NOMO-1 treated with dmso at 0.1 percent for 144 hours (cell line): ENCODE data around the gene KCND1.

Source experiments
- DNase-seq: peaks from one replicate; lab custom pipeline; 2025; ENCODE audit not compliant: unreplicated experiment; lab: John Stamatoyannopoulos, UW

Gene KCND1

DNA sequence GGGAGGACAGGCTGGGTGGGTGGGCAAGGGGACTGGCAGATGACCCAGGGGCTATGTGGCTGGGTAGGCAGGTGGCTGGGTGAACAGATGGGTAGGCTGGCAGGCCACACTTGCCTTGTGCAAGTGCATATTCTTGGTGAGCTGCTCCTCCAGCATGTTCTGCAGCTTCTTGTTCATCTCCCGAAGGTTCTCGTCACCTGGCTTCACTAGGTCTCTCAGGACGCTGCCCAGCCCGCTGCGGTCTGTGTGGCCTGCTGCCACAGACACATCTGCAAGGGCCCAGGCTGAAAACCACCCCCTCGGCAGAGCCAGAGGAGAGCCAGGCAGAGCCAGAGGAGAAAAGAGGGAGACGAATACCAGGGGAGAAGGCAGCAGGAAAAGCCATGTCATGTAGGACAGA, 3.4 kb upstream of the KCND1 start:
- DNase-seq, result no peak

DNA sequence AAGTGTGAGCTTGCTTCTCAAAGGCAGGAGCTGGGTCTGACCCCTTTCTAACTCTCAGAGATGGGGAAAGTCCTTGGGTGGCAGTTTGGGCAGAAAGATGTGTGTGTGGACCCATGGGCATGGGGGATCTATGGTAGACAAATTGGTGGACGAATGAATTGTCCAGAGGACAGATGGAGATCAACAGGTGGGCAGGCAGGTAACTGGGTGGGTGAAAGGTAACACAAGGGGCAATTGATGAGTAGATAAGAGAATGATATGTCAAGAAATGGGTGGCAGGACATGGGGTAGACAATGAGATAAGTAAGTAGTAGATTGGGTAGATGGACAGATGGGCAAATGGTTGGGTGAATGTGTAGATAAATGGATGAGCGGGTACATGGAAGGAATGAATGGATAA, 2.9 kb upstream of the KCND1 start:
- no peak for DNase-seq

DNA sequence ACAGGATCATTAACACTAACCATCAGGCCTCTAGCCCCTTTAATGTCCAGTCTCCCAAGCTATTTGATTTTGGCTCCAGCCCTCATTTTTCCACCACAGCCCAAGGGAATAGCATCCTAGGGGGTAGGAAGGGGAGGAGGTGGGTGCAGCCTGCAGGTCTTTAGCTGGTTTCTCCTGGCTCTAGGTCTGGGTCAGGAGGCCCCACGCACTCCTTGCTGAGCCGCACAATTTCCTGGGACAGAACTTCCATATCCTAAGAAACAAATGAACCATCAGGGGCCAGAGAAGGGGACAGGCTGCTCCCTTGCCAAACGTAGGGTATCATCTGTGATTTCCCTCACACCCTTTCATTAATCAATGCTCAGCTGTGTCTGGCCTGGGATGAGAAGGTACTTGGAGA, 2.4 kb upstream of the KCND1 start:
- DNase-seq, result no peak

GRCh38 chrX:48972220-48973164, 848 bp upstream of the KCND1 start:
- no peak for DNase-seq

GRCh38 chrX:48969471-48969870, 2.2 kb downstream of the KCND1 start:
- DNase-seq, result no peak

GRCh38 chrX:48968377-48968776, 3.3 kb downstream of the KCND1 start:
- no peak for DNase-seq

GRCh38 chrX:48966796-48967579, 4.7 kb downstream of the KCND1 start:
- no peak for DNase-seq

DNA sequence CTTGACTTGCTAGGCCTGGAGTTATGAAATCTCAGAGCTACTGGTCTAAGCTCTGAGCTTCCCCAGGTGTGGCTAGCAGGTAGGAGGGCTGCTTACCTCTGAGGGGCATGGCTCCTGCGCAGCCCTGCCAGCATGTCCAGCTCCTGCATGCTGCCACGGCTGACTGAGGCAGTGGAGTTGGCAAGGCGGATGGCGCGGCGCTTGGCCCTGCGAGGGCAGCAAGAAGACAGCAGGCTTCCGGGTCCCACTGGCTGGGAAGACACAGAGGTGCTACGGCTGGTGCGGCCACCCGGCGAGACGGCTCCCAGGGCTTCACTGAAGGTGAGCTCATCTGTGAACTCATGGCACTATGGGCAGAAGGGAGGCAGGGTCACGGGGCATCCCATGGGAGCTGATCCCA, 5.7 kb downstream of the KCND1 start:
- DNase-seq, result no peak

DNA sequence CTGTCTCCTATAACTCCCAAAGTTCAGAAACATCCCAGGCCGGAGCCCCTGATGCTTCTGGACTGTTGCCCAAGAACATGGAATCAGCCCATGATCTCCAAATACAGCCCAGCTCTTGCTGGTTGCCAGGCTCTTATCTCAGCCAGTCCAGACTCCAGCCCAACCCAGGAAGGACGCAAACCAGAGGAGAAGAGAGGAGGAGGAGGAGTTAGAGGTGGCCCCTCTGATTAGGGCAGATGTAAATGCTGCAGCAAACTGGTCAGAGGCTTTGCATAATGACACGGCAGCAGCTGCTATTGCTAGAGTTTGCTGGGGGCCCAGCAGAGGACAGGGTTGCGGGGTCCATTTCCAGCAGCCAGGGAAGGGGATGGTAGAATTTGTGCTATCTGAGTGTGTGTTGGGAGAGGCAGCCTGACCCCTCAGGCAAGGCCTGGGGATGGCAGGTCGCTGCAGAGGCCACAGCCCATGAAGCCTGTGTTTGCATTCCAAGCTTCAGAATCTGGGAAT, 10.0 kb downstream of the KCND1 start:
- DNase-seq, result no peak

GRCh38 chrX:48960291-48960690, 11.4 kb downstream of the KCND1 start:
- DNase-seq, result peak; percentile 44

- DNase-seq, result no peak
These were observed 13.0 kb downstream of the KCND1 start for GRCh38 chrX:48958635-48959094.

DNA sequence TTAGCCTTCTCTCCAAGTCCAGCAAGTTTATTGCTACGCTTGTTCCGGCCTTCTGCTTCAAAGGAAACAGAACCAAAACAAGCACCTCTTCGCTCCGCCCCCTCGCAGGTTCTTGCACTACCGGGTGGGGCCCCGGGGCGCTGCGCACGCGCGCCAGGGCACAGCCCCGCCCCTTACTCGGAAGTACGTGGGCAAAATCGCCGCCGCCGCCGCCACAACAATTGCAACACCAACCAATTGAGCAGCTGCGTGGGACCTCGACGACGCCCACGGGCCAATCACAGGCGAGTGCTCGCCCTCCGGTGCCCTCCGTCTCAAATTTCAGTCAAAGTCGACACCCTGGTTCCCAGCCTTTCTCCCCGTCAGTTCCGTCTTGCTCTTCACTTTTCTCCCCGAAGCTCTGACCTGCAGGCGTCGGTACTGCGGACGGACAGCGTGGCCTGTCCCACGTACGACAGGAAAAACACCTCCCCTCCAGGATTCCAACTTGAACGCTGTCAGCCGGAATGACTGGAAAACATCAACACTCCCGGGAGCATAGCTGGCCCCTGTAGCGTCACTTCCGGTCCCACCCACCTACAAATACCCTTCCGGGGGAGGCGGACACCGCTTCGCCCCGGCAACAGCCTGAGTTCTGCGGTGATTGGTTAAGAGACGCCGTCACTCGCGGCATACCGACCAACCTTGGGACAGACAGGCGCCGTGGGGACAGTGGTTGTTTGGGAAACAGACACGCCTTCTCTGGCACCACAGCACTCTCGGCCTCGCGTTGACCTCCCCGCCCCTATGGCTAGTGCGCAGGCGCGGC, 13.6 kb downstream of the KCND1 start:
- peak; percentile 88 for DNase-seq

GRCh38 chrX:48957477-48957826, 14.2 kb downstream of the KCND1 start, which contains the start of gene OTUD5:
TSS of gene OTUD5 (minus strand) at chrX:48957607. CDS start at chrX:48957570, 37 bp downstream.
- peak; percentile 35 for DNase-seq

GRCh38 chrX:48956728-48957414, 14.8 kb downstream of the KCND1 start:
- DNase-seq, result no peak

DNA sequence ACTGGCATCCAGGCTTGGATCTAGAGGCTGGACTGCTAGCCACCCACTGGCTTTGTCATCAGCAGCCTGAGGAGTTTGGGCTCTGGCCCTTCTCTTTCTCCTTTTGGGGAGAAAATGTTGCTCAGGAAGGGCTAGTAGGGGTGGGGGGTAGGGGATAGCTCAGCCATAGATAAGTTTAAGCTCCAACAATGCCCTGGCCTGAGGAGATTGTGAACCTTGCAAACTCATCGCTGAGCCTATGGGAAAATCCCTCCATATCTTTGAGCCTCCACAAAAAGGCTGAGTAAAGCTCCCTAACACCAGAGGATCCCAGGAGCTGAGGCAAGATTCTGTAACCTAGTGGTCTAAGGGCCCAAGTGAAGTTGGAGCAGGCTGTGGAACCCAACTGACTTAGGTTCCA, 23.1 kb downstream of the KCND1 start:
- DNase-seq, result no peak

GRCh38 chrX:48945517-48946348, 25.9 kb downstream of the KCND1 start:
- DNase-seq, result no peak

DNA sequence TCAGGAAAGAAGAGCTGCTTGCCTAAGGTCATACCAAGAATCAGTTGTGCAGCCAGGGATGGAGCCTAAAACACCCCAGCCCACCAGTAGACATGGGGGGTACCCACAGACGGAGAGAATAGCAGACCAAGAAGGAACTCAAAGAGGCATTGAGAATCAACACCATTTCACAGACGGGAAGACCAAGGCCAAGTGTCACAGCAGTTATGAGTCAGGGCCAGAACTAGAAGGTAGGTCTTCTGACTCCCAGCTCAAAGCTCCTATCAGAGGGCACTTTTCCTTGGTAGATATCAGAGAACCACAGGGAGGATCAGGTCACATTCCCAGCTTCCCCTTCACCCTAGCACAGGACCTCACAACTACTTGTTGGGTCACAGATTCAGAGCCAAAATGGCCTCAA, 28.7 kb downstream of the KCND1 start:
- no peak for DNase-seq

GRCh38 chrX:48940404-48940955, 31.2 kb downstream of the KCND1 start:
- no peak for DNase-seq

DNA sequence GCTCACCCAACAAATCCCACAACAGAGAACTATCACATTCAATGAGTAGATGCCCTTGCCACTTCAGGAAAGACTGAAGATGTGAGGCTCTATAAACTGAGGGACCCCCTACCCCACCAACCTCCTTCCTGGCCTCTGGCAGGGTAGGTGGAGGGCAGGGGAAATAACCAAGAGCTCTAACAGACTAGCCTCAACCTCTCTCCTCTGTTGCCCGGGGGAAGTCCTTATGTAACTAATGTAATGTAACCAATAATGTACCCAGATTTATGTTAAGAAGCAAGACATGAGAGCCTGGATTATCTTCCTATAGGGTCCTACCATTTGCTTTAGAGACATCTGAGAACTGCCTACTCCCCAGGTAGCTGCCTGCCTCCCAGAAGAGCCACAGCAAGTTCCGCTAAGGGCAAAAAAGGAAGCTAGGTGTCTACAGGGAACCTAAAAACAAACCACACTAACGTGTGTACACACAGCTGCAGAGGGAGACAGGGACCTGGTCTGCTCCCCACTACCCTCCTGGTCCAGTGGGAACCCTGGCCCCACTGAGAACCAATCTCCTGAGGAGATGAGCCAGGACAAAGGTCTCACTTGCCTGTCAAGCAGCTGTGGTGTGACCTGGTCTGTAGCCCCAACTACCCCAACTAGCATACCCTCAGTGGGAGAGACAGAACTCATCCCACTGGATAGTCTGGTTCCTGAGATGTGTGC, 32.0 kb downstream of the KCND1 start:
- DNase-seq, result no peak
